HG02588 (cell line): ENCODE results near the gene GABBR2.

Experiments
- ATAC-seq: cut with Tn5 transposase; IDR thresholded peaks from one replicate; pipeline ENCODE4 v1.9.1; 2021; ENCODE audit warnings: mild to moderate bottlenecking, moderate library complexity; ENCODE audit not compliant: unreplicated experiment

The GABBR2 gene

GRCh38 chr9:98637381-98637780, 71.4 kb downstream of the GABBR2 start:
- ATAC-seq, result no peak

- no peak for ATAC-seq
Observed at GRCh38 chr9:98635374-98635773, 73.4 kb downstream of the GABBR2 start.

GRCh38 chr9:98634685-98635336, 73.9 kb downstream of the GABBR2 start:
- no peak for ATAC-seq

GRCh38 chr9:98632839-98633238, 75.9 kb downstream of the GABBR2 start:
- no peak for ATAC-seq

GRCh38 chr9:98627296-98627695, 81.4 kb downstream of the GABBR2 start:
- ATAC-seq, result no peak

- no peak for ATAC-seq
Observed at GRCh38 chr9:98625728-98626127, 83.0 kb downstream of the GABBR2 start.

- ATAC-seq, result no peak
Observed at GRCh38 chr9:98619788-98620187, 88.9 kb downstream of the GABBR2 start.

- no peak for ATAC-seq
Observed at GRCh38 chr9:98615633-98616032, 93.1 kb downstream of the GABBR2 start.

GRCh38 chr9:98614941-98615340, 93.8 kb downstream of the GABBR2 start:
- ATAC-seq, result no peak

- ATAC-seq, result no peak
Observed at GRCh38 chr9:98612061-98612752, 96.5 kb downstream of the GABBR2 start.

GRCh38 chr9:98611319-98611718, 97.4 kb downstream of the GABBR2 start:
- ATAC-seq, result no peak

GRCh38 chr9:98610711-98611110, 98.0 kb downstream of the GABBR2 start:
- ATAC-seq, result no peak

- ATAC-seq, result no peak
Observed at GRCh38 chr9:98610211-98610610, 98.5 kb downstream of the GABBR2 start.

GRCh38 chr9:98609646-98610045, 99.1 kb downstream of the GABBR2 start:
- no peak for ATAC-seq

- ATAC-seq, result no peak
Observed at GRCh38 chr9:98607787-98608186, 100.9 kb downstream of the GABBR2 start.

GRCh38 chr9:98607152-98607551, 101.6 kb downstream of the GABBR2 start:
- no peak for ATAC-seq

- no peak for ATAC-seq
Observed at GRCh38 chr9:98606730-98607129, 102.0 kb downstream of the GABBR2 start.

- ATAC-seq, result no peak
Observed at GRCh38 chr9:98605116-98605515, 103.6 kb downstream of the GABBR2 start.

- ATAC-seq, result no peak
Observed at GRCh38 chr9:98603821-98604383, 104.8 kb downstream of the GABBR2 start.

GRCh38 chr9:98602839-98603500, 105.8 kb downstream of the GABBR2 start:
- no peak for ATAC-seq

GRCh38 chr9:98600631-98601030, 108.1 kb downstream of the GABBR2 start:
- no peak for ATAC-seq
